Measurements from ENCODE around the gene DENND1A. TPM values are rescaled to one million over a fixed set of nuclear protein-coding genes. Genes with fewer than 3 reads are reported as not detected.
"Not testable (repeated sequence)": the region's sequence is repeated elsewhere in the genome, so short reads cannot be mapped to it uniquely, and the experiment has no call there.

The DENND1A gene
- total RNA-seq, 2 donors from 2014 or later = 19.3 to 22.8 TPM

DNA sequence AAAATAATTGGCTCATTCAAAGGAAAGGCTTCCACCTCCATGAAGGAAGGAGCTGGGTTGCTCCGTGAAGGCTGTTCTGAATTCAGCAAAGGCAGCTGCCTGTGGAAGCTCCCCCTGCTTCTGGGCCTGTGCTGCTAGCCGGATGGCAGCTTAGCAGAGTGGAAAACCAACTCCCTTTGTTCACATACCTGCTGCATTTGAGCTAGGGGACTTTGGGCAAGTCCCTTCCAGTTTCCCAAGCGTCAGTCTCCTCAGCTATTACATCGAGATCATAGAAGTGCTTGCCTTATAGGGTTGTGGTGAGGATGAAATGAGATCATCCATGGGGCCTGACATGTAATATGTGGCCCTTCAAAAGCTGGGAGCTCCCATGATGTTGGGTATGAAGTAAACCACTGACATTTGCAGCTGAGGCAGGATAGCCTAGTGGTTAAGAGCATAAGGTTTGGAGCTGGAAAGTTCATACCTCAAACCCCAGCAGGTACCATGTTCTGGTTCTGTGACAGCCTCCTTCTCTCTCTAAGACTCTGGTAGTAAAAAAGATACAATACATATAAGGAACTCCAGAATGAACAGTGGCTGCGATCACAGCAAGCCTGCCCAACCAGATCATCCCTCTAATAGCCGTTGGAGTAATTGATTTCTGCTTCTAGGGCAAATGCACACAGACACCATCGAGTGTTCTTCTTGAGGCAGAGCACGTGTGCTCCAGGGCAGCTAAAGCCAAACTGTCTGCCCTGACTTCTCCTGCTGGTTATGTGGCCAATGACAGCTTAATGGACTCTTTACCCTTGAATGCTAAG is 11.0 kb upstream of the DENND1A start:
- Mint-ChIP-seq H3K27me3 (peaks cover 10% of the 10 kb centered on the region), H3K4me1 (no peaks in the 10 kb centered on the region), H3K4me3 (no peak overlapping the region), H3K36me3 (ENCODE audit: low read depth) (no peaks in the 10 kb centered on the region), H3K27ac (no peak overlapping the region), H3K9me3 (peaks cover 4% of the 10 kb centered on the region)
- peak; percentile 80 for ATAC-seq (replicated peaks)

- Mint-ChIP-seq H3K9me3 (peaks cover 4% of the 10 kb centered on the region), H3K27me3 (peaks cover 17% of the 10 kb centered on the region), H3K27ac (no peak overlapping the region), H3K36me3 (ENCODE audit: low read depth) (no peaks in the 10 kb centered on the region), H3K4me1 (no peaks in the 10 kb centered on the region), H3K4me3 (no peak overlapping the region)
- no peak for ATAC-seq (replicated peaks)
Measured at GRCh38 chr9:123938401-123938800, 8.5 kb upstream of the DENND1A start.

DNA sequence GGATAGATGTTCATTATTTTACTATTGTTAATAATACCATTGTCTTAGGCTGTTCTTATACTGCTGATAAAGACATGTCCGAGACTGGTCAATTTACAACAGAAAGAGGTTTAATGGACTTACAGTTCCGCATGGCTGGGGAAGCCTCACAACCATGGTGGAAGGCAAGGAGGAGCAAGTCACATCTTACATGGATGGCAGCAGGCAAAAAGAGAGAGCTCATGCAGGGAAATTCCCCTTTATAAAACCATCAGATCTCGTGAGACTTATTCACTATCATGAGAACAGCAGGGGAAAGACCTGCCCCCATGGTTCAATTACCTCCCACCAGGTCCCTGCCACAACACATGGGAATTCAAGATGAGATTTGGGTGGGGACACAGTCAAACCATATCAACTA is 6.6 kb upstream of the DENND1A start:
- H3K27ac Mint-ChIP-seq; H3K36me3 Mint-ChIP-seq (ENCODE audit: low read depth); H3K4me3 Mint-ChIP-seq; H3K4me1 Mint-ChIP-seq; H3K9me3 Mint-ChIP-seq; ATAC-seq (replicated peaks): not testable (repeated sequence)
- peaks cover 18% of the 10 kb centered on the region for H3K27me3 Mint-ChIP-seq

- no peak for ATAC-seq (replicated peaks)
- Mint-ChIP-seq H3K4me3 (no peak overlapping the region), H3K27me3 (peaks cover 13% of the 10 kb centered on the region), H3K27ac (no peak overlapping the region), H3K4me1 (peaks cover 12% of the 10 kb centered on the region), H3K9me3 (peaks cover 10% of the 10 kb centered on the region), H3K36me3 (ENCODE audit: low read depth) (peaks cover 11% of the 10 kb centered on the region)
Measured at GRCh38 chr9:123933440-123934212, 3.7 kb upstream of the DENND1A start.

- peak overlapping the region; percentile 91 for H3K27ac Mint-ChIP-seq
- H3K4me3 Mint-ChIP-seq = peak overlapping the region; percentile 92
- H3K9me3 Mint-ChIP-seq = peaks cover 6% of the 10 kb centered on the region
- H3K27me3 Mint-ChIP-seq = peaks cover 4% of the 10 kb centered on the region
- peak; percentile 21 for ATAC-seq (replicated peaks)
- peaks cover 20% of the 10 kb centered on the region for H3K36me3 Mint-ChIP-seq (ENCODE audit: low read depth)
- H3K4me1 Mint-ChIP-seq = peaks cover 37% of the 10 kb centered on the region
Measured at GRCh38 chr9:123929177-123929869, 603 bp downstream of the DENND1A start.

- H3K9me3 Mint-ChIP-seq = peaks cover 6% of the 10 kb centered on the region
- H3K4me3 Mint-ChIP-seq = peak overlapping the region; percentile 92
- H3K27ac Mint-ChIP-seq = peak overlapping the region; percentile 91
- peaks cover 37% of the 10 kb centered on the region for H3K4me1 Mint-ChIP-seq
- H3K36me3 Mint-ChIP-seq (ENCODE audit: low read depth) = peaks cover 20% of the 10 kb centered on the region
- peak; percentile 19 for ATAC-seq (replicated peaks)
- H3K27me3 Mint-ChIP-seq = peaks cover 4% of the 10 kb centered on the region
Measured at GRCh38 chr9:123928533-123929176, 1.3 kb downstream of the DENND1A start.

- H3K27ac Mint-ChIP-seq = peak overlapping the region; percentile 91
- peaks cover 37% of the 10 kb centered on the region for H3K4me1 Mint-ChIP-seq
- peak; percentile 30 for ATAC-seq (replicated peaks)
- H3K4me3 Mint-ChIP-seq = peak overlapping the region; percentile 92
- peaks cover 20% of the 10 kb centered on the region for H3K36me3 Mint-ChIP-seq (ENCODE audit: low read depth)
- H3K9me3 Mint-ChIP-seq = peaks cover 6% of the 10 kb centered on the region
- H3K27me3 Mint-ChIP-seq = no peaks in the 10 kb centered on the region
Measured at GRCh38 chr9:123927625-123928532, 2.0 kb downstream of the DENND1A start.

DNA sequence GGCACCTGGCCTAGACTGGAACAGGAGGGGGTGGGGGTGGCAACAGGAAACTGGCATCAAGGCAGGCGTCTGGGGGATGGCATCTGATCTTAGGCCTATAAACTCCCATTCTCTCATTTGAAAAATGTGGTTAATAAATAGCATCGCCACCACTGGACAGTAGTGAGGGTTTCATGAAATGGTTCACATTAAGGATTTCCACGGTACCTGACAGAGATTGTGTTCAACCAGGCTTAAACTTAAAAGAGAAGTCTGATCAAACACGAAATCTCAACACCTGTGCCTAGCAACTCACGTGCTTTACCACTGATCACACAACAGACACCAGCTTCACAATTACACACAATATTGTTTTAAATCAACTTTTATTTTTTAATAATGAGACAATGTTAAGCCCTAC is 3.0 kb downstream of the DENND1A start:
- Mint-ChIP-seq H3K4me3 (no peak overlapping the region), H3K27me3 (no peaks in the 10 kb centered on the region), H3K27ac (no peak overlapping the region), H3K4me1 (peaks cover 42% of the 10 kb centered on the region), H3K9me3 (peaks cover 6% of the 10 kb centered on the region), H3K36me3 (ENCODE audit: low read depth) (peaks cover 20% of the 10 kb centered on the region)
- no peak for ATAC-seq (replicated peaks)

DNA sequence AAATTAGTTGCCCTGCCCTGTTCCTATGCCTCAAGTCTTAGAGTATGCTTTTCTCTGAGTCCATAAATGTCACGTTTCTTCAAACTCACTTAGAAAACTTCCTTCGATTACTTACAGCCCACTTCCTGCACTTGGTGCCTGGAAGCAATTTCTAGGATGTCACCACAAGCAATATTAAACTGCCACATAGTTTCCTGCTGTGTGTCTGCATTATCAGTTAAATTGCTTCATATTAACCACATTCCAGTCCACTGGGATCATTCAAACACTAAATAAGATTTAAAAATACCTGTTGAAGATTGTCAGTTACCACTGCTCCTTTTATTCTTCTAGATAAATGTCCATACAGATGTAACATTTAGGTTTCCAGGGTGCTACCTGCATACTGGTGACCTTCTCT is 4.1 kb downstream of the DENND1A start:
- Mint-ChIP-seq H3K36me3 (ENCODE audit: low read depth) (peaks cover 20% of the 10 kb centered on the region), H3K4me3 (no peak overlapping the region), H3K4me1 (peaks cover 45% of the 10 kb centered on the region), H3K27me3 (no peaks in the 10 kb centered on the region), H3K9me3 (peaks cover 5% of the 10 kb centered on the region), H3K27ac (no peak overlapping the region)
- no peak for ATAC-seq (replicated peaks)

DNA sequence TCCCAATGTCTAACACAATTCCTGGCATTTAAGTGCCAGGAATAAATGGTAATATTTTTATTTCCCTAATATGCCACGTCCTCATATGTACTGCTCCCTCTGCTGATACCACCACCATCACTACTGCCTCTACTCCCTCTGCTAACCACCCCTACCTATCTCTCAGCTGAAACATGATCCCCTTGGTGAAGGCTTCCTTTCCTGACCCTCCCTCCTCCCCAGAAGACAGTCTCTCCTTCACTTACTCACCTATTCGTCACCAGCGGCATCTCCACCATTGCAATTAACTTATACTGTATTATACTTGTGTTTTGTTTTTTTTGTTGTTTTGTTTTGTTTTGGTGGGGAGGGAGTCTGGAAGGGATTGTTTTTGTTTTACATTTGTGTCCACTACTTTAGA is 4.8 kb downstream of the DENND1A start:
- peaks cover 39% of the 10 kb centered on the region for H3K4me1 Mint-ChIP-seq
- H3K4me3 Mint-ChIP-seq = no peak overlapping the region
- peaks cover 13% of the 10 kb centered on the region for H3K36me3 Mint-ChIP-seq (ENCODE audit: low read depth)
- no peaks in the 10 kb centered on the region for H3K27me3 Mint-ChIP-seq
- no peak for ATAC-seq (replicated peaks)
- no peaks in the 10 kb centered on the region for H3K9me3 Mint-ChIP-seq
- H3K27ac Mint-ChIP-seq = no peak overlapping the region

- H3K27me3 Mint-ChIP-seq = no peaks in the 10 kb centered on the region
- H3K36me3 Mint-ChIP-seq (ENCODE audit: low read depth) = peaks cover 13% of the 10 kb centered on the region
- ATAC-seq (replicated peaks) = no peak
- no peak overlapping the region for H3K27ac Mint-ChIP-seq
- H3K9me3 Mint-ChIP-seq = no peaks in the 10 kb centered on the region
- no peak overlapping the region for H3K4me3 Mint-ChIP-seq
- peaks cover 39% of the 10 kb centered on the region for H3K4me1 Mint-ChIP-seq
Measured at GRCh38 chr9:123924727-123925126, 5.2 kb downstream of the DENND1A start.

DNA sequence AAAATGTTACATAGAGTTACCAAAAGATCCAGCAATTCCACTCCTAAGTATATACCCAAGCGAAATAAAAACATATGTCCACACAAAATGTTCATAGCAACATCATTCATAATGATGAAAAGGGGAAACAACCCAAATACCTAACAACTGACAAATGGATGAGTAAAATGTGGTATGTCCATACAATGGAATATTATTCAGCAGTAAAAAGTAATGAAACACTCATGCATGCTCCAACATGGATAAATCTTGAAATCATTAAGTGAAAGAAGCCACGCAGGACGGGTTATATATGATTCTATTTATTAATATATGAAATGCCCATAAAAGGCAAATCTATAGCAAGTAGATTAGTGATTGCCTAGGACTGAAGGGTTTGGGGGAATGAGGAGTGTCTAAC is 6.0 kb downstream of the DENND1A start:
- Mint-ChIP-seq H3K36me3 (ENCODE audit: low read depth) (peaks cover 11% of the 10 kb centered on the region), H3K4me3 (no peak overlapping the region), H3K9me3 (no peaks in the 10 kb centered on the region), H3K4me1 (peaks cover 36% of the 10 kb centered on the region), H3K27ac (no peak overlapping the region), H3K27me3 (no peaks in the 10 kb centered on the region)
- ATAC-seq (replicated peaks) = no peak

GRCh38 chr9:123923377-123923776 is 6.5 kb downstream of the DENND1A start:
- no peak overlapping the region for H3K27ac Mint-ChIP-seq
- H3K27me3 Mint-ChIP-seq = no peaks in the 10 kb centered on the region
- ATAC-seq (replicated peaks) = no peak
- H3K9me3 Mint-ChIP-seq = no peaks in the 10 kb centered on the region
- H3K4me3 Mint-ChIP-seq = no peak overlapping the region
- peaks cover 31% of the 10 kb centered on the region for H3K4me1 Mint-ChIP-seq
- peaks cover 7% of the 10 kb centered on the region for H3K36me3 Mint-ChIP-seq (ENCODE audit: low read depth)

All from activated T-helper 17 cell treated with anti-CD3 and anti-CD28 coated beads, Interleukin-2, amount 50 U/mL, for 72 hours (primary cell).